Hindlimb muscle (tissue), 1 donor: ENCODE data around the gene LPXN. TPM values are rescaled to one million over a fixed set of nuclear protein-coding genes. Genes with fewer than 3 reads are reported as not detected.
A peak's percentile ranks its signal among the peaks of the same experiment; 100 is the strongest.

Experiments
- DNase-seq: peaks from one replicate; pipeline ENCODE4 v3.0.0-alpha.2; 2013
- polyA plus RNA-seq: library from polyadenylated mRNA; unstranded; fragments of 120-200 nt; gene quantifications from one replicate; pipeline ENCODE4 v1.2.1, GENCODE V29; 2013; ENCODE audit not compliant: insufficient read length

The LPXN gene
- polyA plus RNA-seq: 5.0 TPM

DNA sequence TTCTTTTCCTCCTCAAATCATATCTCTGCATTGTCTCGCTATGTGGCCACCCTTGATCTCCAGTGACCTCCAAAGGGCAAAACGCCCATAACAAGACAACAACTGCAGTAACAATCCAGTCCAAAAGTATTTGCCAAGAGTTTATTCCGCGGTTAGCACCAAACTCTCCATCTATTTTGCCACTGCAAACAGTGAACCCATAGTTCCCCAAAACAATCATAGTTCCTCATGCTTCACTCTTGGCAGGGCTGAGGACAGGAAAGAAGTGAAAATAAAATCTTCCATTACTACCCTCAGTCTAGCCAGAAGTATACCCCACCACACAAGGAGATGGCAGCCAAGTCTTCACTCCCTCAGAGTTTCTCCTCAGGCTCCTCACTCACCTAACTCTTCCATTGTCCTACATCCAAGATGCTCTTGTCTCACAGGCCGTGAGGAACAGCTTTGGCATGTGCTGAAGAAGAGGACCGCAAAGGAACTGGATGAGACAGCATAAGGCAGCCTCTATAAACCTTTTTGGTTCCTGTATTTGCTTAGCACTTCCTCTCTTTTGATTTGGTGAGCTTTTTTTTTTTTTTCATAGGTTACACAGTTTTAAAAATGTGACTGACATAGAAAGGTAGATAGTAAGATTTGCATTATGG lies at the start of gene LPXN:
LPXN (minus strand) TSS at position 480 of the 644 bp plus-strand sequence; CDS start at position 396, 84 bp downstream.
- DNase-seq: no peak

DNA sequence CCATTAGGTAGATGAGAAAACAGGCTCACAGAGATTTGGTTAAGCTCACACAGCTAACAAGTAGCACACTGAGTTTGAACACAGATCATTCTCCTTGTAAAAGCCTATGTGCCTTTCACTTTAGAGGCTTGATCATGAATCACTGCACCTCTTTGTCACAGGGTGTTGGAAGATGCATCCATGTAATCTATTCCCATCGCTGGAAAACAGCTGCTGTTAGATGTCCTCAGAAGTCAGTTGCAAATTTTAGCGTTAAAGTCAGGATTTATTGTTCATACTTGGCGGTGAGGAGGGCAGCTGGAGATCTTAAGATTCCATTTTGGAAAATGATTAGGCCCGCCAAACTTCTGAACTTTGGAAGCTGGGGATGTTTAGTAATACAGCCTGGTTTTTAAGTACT lies 49.4 kb upstream of the LPXN start:
- peak; percentile 30 for DNase-seq

DNA sequence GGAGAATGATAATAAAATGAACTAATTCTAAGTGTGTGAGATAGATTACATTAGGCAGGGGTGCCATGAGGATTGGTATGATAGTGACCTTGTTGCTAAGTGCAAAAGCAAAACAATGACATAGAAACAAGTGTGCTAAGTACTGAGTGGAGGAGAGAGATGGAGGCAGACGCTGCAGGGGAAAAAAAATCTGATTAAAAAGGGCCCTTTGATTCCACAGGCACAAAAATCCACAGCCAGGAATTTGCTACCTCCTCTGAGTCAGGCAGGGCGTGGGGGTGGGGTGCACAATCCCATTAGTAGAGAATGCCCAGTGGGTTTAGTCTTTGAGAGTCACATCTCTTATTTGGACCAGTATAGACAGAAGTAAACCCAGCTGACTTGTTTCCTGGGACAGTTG lies 46.7 kb upstream of the LPXN start, which contains the start of gene CNTF:
CNTF (plus strand) TSS at position 322 of the 400 bp plus-strand sequence. CDS start 88 bp downstream, outside the sequence.
- DNase-seq: no peak

DNA sequence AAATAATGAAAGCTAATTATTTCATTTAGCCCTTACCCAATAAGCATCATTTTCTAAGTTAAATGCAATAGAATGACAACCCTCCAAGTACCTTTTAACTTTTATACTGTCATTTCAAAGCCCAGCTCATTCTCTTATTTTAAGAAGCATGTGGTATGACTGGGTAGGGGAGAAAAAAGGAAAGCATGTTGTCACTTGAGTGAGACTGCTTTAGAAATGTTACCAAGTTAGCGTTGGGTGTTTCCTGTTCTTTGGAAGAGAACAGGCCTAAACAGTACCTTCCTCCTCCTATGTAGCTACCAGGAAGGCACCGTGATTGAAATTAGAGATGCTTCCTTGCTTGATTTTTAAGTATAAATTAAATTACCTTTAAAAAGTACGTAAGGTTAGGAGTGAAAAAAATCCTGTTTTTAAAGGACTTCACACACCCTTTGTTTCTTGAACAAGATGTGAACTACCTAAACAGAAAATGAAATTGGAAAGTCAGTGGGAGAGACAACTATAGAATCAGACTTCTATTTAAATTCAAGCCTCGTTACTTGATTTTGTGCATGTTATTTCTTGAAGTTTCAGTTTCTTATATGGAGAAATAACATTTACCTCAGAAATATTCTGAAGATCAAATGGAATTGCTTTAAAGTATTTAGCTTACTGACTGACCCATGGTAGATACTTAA lies 46.1 kb upstream of the LPXN start:
- no peak for DNase-seq

GRCh38 chr11:58617976-58618557 lies 42.4 kb upstream of the LPXN start:
- no peak for DNase-seq

DNA sequence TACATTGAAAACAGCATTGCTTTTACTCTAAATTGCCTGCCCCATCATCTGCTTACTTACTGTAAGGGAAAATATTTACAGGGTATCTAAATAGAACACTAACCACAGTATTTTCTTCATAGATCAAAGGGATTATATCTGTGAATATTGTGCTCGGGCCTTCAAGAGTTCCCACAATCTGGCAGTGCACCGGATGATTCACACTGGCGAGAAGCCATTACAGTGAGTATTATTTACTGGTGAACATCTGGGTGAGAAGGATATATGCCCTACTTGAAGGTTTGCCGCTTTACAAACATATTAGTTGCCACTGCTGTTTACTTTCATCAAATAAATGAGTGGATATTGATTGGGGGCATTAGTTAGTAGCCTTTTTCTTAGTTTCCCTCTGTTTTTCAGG lies 40.9 kb upstream of the LPXN start:
- DNase-seq: no peak

DNA sequence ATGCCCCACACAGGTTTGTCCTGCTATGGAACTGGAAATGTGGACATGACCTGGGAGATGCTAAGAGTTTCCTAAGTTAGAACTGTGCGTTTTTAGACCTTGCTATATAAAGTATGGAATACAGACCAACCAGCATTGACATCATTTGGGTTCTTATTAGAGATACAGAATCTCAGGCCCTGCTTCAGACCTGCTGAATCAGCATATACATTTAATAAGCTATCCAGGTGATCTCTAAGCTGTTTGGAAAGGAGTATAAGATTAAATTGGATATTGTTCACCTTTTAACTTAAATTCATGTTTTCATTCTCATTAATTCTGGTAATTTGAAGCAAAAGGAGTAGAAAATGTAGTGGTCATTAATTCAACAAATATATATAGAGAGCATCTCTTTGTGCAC lies 39.9 kb upstream of the LPXN start:
- no peak for DNase-seq

DNA sequence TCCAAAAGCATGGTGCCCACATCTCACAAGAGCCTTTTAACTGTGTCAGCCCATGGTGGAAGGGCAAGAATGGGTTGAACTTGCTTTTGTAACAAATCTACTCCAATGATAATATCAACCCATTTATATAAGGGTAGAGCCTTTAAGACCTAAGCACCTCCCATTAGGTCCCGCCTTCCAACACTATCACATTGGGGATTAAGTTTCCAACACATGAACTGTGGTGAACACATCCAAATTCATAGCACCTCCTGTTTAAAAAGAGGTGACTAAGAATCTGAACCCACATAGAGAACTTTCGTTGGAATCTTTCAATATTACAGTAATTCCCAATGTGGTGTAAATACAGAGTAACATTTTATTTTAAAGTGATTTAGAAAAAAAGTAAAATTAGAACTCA lies 37.6 kb upstream of the LPXN start:
- DNase-seq: no peak

- no peak for DNase-seq
Observed at GRCh38 chr11:58609723-58610122, 34.1 kb upstream of the LPXN start.

DNA sequence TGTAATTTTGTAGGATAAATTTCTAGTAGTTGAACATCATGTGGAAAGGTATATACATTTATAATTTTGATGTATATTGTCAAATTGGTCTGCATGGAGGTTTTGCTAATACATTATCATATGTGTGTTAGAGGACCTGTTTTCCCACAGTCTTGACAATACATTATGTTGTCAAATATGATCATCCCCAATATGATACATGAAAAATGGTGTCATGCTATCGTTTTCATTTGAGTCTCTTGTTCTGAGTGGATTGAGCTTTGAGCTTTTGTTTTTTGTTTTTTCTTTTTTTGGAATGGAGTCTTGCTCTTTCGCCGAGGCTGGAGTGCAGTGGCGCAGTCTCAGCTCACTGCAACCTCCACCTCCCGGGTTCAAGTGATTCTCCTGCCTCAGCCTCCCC lies 32.7 kb upstream of the LPXN start:
- no peak for DNase-seq

- no peak for DNase-seq
Observed at GRCh38 chr11:58606930-58607714, 31.5 kb upstream of the LPXN start.

DNA sequence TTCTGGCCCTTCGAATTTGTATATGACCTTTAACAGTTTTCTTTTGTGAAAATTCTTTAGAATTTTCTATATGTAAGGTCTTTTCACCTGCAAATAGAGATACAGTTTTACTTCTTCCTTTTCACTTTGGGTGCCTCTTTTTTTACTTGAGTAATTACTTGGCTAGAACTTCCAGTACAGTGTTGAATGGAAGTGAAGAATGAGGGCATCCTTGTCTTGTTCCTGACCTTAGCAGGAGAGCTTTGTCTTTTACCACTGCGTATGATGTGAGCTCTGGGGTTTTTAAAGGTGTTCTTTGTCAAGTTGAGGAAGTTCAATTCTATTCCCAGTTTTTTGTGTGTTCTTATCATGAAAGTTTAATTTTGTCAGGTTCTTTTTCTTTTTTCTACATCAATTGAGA lies 24.9 kb upstream of the LPXN start:
- no peak for DNase-seq

DNA sequence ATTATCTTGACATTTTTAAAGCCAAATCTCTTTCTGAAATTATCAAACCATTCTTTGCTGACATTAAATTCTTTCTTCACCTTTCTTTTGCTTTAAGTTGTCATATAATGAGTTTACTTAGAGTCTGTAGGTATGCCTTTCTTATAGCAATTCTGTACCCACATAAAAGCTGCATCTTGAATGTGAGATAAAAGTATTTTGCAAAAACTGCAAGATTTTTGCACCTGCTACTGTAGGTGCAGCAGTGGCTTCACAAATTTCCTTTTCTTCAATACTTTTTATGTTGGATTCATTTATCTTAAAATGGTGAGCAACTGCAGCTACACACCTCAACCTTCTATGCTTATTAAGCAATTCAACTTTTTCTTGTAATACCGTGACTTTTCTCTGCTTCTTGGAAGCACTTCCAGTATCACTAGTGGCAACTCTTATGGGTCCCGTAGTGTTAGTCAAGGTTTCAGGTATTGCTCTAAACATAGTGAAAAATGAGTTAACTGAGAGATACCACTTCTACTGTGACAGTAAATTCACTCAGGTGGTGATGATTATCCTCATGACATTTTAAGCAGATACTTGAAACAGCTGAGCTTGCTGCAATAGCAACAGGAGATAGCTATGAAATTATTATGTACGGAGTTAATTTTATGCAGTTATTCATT lies 22.0 kb upstream of the LPXN start:
- no peak for DNase-seq

DNA sequence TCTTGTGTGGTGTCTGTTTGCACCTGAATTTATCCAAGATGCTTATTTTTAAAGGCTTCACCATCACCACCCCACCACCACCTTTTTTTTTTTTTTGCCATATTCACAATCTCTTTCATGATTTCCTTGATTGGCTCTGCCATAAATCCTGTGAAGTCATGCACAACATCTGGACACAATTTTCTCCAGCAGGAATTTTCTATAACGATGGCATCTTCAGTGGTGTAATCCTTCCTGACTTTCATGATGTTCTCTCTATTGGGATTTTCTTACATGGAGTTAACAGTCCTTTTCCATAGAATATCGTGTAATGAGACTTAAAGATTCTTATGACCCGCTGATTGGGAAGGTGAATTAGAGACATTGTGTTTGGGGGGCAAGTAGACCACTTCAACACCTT lies 21.0 kb upstream of the LPXN start:
- DNase-seq: no peak

- DNase-seq: no peak
Observed at GRCh38 chr11:58594826-58595225, 19.2 kb upstream of the LPXN start.

GRCh38 chr11:58592760-58593472 lies 17.3 kb upstream of the LPXN start:
- DNase-seq: no peak

DNA sequence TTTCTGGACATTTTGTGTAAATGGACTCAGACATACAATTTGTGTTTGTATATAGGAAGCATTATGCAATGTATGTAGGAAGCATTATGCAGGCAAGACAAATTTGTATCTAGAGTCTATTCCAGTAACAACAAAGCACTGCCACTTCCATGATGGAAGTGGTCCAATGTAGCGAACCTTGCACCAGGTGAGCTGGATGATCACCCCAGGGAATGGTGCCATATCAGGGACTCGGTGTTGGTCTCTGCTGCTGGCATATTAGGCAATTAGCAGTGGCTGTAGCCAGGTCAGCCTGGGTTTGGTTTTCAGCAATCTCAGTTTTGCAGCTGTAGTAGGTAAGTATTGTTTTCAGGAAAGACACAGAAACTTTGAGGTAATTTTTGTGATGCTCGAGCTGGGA lies 16.0 kb upstream of the LPXN start:
- no peak for DNase-seq

- DNase-seq: no peak
Observed at GRCh38 chr11:58586998-58587397, 11.3 kb upstream of the LPXN start.

DNA sequence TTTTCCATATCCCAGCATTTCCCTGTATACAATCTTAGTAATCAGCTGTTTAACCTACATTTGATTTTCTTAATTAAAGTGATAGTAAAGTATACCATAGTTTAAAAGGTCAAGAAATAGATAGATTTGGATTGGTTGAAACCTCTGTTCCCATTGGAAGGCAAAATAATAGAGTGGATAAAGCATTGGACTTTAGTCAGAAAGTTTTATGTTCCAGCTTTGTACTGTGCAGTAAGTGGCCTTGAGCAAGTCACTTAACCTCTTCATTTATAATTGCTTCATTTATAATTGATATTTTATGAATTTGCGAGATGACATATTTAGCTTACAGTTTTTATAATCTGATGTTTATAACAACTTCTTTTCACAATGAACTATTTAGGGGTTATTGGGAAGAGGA lies 6.8 kb upstream of the LPXN start:
- no peak for DNase-seq

GRCh38 chr11:58580311-58580710 lies 4.7 kb upstream of the LPXN start:
- DNase-seq: no peak

DNA sequence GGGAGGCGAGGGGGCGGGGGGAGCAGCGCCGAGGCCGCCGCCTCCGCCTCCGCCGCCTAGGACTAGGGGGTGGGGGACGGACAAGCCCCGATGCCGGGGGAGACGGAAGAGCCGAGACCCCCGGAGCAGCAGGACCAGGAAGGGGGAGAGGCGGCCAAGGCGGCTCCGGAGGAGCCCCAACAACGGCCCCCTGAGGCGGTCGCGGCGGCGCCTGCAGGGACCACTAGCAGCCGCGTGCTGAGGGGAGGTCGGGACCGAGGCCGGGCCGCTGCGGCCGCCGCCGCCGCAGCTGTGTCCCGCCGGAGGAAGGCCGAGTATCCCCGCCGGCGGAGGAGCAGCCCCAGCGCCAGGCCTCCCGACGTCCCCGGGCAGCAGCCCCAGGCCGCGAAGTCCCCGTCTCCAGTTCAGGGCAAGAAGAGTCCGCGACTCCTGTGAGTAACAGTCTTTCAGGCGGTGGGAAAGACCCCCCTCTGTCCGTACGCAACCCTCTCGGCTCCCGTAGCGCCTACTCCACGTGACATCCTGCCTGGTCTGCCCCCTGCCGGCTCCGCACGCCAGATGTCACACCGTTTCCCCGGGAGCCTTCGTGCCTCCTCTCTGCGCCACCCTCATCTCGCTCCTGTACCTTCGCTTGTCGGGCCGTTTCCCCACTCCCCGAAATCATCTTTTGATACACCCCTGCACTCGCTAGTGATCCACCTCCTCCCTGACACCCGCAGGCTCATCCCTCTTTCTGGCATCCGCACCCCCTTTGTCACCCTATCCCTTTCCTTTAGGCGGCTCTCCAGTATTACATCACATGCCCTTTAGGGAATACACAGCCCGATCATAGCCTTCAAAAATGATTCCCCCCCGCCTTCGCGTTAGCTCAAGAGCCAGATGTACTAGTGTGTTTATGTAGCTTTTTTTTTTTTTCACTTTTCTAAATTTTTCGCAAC lies 3.8 kb upstream of the LPXN start:
- DNase-seq: peak; percentile 94
